Gastrocnemius medialis (tissue), 4 donors: ENCODE results near the gene KBTBD2. TPM values are rescaled to one million over a fixed set of nuclear protein-coding genes. Genes with fewer than 3 reads are reported as not detected.
"Not testable (repeated sequence)": the region's sequence is repeated elsewhere in the genome, so short reads cannot be mapped to it uniquely, and the experiment has no call there.

ENCODE experiments used
- ATAC-seq, 2 donors: fragments of 150-250 bp; one replicate each; pipeline ENCODE4 v1.9.1; 2016
- DNase-seq, 2 donors: peaks; one replicate each; pipeline ENCODE4 v3.0.0-alpha.2; 2019
- H3K27ac ChIP-seq, 4 donors: fragments of 200-600 bp; sonication (generic); 1 replicate in 1 of 4; 2 replicates in 3 of 4; pipeline ENCODE4 v1.5.1; 2016 to 2018; ENCODE audit warnings: mild to moderate bottlenecking in 2 of 4, moderate library complexity in 1 of 4
- H3K27me3 ChIP-seq, 3 donors: fragments of 200-600 bp; sonication (generic) in 2 of 3; 1 replicate in 1 of 3; 2 replicates in 2 of 3; pipeline versions ENCODE4 v1.5.1 to v1.6.0; 2016 to 2019; ENCODE audit warnings: mild to moderate bottlenecking in 1 of 3, moderate library complexity in 1 of 3
- H3K36me3 ChIP-seq, 2 donors: fragments of 200-600 bp; sonication (generic) in 1 of 2; one replicate each; pipeline ENCODE4 v1.5.1; 2017 to 2018
- H3K4me1 ChIP-seq, 2 donors: fragments of 200-600 bp; sonication (generic) in 1 of 2; one replicate each; pipeline ENCODE4 v1.5.1; 2016 to 2017; ENCODE audit warnings: mild to moderate bottlenecking in 2 of 2
- H3K4me3 ChIP-seq, 4 donors: fragments of 200-600 bp; sonication (generic) in 3 of 4; 1 replicate in 1 of 4; 2 replicates in 3 of 4; pipeline ENCODE4 v1.5.1; 2016 to 2019; ENCODE audit warnings: mild to moderate bottlenecking in 2 of 4
- H3K9me3 ChIP-seq, 3 donors: fragments of 200-600 bp; sonication (generic) in 2 of 3; 1 replicate in 1 of 3; 2 replicates in 2 of 3; pipeline ENCODE4 v1.5.1; 2016 to 2019
- POLR2A ChIP-seq, 2 donors: fragments of 450-650 bp; IDR thresholded peaks; one replicate each; pipeline ENCODE4 v1.6.1; 2017; ENCODE audit warnings: antibody characterized with exemption in 2 of 2, mild to moderate bottlenecking in 2 of 2, moderate library complexity in 2 of 2
- in situ Hi-C, 4 donors: fragments of 200-750 bp; cut with MboI; loops; one replicate each; pipeline versions ENCODE4 v1.15.0 to v1.8.0; 2017; ENCODE audit warnings: low sequenced_read_pairs in 4 of 4
- intact Hi-C: fragments of 100-400 bp; cut with DNase I; formaldehyde crosslinking; loops from one replicate; pipeline ENCODE4 v1.15.1; 2023; ENCODE audit warnings: low total_unique reads
- total RNA-seq, 4 donors: library from RNA; depleted of rRNA; stranded (reverse); fragments of >200 nt; gene quantifications; one replicate each; pipeline versions ENCODE4 v1.1.0 to v1.2.3, GENCODE V29; 2016
- TF ChIP-seq, protein P1 (sequence below), 5 experiments: fragments of 450-650 bp in 3 of 5; fragments of 200-600 bp in 2 of 5; sonication (generic) in 2 of 5; IDR thresholded peaks in 4 of 5; conservative IDR thresholded peaks in 1 of 5; 1 replicate in 4 of 5; 2 replicates in 1 of 5; pipeline ENCODE4 v1.5.1; 2016 to 2019; ENCODE audit warnings: antibody characterized with exemption in 5 of 5, mild to moderate bottlenecking in 3 of 5, moderate library complexity in 3 of 5

KBTBD2 gene
- total RNA-seq, 4 donors from 2014 or later = 54.3 to 92.5 (median 64.1) TPM

DNA sequence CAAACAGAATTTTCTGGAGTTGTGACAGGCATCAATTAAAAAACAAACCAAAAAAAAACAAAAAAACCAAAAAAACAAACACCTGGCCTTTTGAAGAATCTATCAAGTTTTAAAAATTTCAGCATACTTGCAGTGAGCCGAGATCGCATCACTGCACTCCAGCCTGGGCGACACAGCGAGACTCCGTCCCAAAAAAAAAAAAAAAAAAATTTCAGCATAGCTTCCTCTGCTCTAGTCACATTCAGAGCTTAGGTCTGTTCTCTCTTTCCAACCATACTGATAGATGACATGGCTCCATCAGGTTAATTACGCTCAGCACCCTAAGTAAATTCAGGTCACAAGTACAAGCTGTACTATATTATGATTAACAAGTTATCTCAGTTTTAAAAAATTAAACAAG lies 3.1 kb downstream of the KBTBD2 start:
- intact Hi-C loops = no loop called here
- DNase-seq (no peak), ATAC-seq (no peak)
- peak overlapping the region; percentile 90 to 99 (median 96) for H3K27ac ChIP-seq
- peak overlapping the region; percentile 1 to 67 (median 63) for H3K4me3 ChIP-seq
- TF ChIP-seq POLR2A (IDR thresholded peaks at IDR 0.05) = no peak
- TF ChIP-seq, protein P1, sequence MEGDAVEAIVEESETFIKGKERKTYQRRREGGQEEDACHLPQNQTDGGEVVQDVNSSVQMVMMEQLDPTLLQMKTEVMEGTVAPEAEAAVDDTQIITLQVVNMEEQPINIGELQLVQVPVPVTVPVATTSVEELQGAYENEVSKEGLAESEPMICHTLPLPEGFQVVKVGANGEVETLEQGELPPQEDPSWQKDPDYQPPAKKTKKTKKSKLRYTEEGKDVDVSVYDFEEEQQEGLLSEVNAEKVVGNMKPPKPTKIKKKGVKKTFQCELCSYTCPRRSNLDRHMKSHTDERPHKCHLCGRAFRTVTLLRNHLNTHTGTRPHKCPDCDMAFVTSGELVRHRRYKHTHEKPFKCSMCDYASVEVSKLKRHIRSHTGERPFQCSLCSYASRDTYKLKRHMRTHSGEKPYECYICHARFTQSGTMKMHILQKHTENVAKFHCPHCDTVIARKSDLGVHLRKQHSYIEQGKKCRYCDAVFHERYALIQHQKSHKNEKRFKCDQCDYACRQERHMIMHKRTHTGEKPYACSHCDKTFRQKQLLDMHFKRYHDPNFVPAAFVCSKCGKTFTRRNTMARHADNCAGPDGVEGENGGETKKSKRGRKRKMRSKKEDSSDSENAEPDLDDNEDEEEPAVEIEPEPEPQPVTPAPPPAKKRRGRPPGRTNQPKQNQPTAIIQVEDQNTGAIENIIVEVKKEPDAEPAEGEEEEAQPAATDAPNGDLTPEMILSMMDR (IDR thresholded peaks at IDR 0.05 in 4 of 5, conservative IDR thresholded peaks at IDR 0.05 in 1 of 5) = no peak
- peaks cover 66 to 69% of the 10 kb centered on the region in 2 donors for H3K4me1 ChIP-seq
- H3K9me3 ChIP-seq = no peaks in the 10 kb centered on the region
- in situ Hi-C loops = no loop called here
- H3K27me3 ChIP-seq = no peaks in the 10 kb centered on the region
- H3K36me3 ChIP-seq = no peaks in the 10 kb centered on the region

DNA sequence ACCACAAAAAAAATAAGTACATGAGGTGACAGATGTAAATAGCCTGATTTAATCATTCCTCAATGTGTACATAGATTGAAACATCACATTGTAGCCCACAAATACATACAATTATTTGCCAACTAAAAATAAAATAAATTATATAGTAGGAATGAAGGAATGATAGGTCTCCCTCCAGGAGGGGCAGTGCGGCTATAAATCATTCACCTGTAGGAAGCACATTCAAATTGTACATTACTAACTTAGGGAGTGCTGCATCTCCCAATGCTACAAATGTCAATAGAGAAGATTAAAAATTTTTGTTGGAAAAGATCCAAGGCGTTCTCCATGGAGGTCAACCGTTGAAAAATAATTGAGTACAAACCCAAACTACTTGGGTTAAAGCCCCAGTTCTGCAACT lies 4.2 kb downstream of the KBTBD2 start:
- in situ Hi-C loops = no loop called here
- Histone ChIP-seq H3K27me3 (no peaks in the 10 kb centered on the region), H3K4me3 (peak overlapping the region in 1 of 4 donors; percentile 1), H3K27ac (peak overlapping the region; percentile 49 to 96 (median 92)), H3K9me3 (no peaks in the 10 kb centered on the region), H3K4me1 (peaks cover 72 to 73% of the 10 kb centered on the region in 2 donors), H3K36me3 (no peaks in the 10 kb centered on the region)
- ATAC-seq (no peak), DNase-seq (no peak)
- intact Hi-C loops = no loop called here
- no peak for TF ChIP-seq POLR2A (IDR thresholded peaks at IDR 0.05)
- TF ChIP-seq, protein P1 (IDR thresholded peaks at IDR 0.05 in 4 of 5, conservative IDR thresholded peaks at IDR 0.05 in 1 of 5) = no peak

- intact Hi-C loops (no loop called here), in situ Hi-C loops (no loop called here)
- Histone ChIP-seq H3K27ac (peak overlapping the region; percentile 78 to 95 (median 85)), H3K4me3 (peak overlapping the region in 2 of 4 donors; percentile 4 to 23), H3K27me3 (no peaks in the 10 kb centered on the region), H3K9me3 (no peaks in the 10 kb centered on the region), H3K36me3 (no peaks in the 10 kb centered on the region), H3K4me1 (peaks cover 95 to 96% of the 10 kb centered on the region in 2 donors)
- DNase-seq (no peak), ATAC-seq (peak; percentile 61)
- TF ChIP-seq, protein P1 (IDR thresholded peaks at IDR 0.05 in 4 of 5, conservative IDR thresholded peaks at IDR 0.05 in 1 of 5) = no peak
- TF ChIP-seq POLR2A (IDR thresholded peaks at IDR 0.05) = no peak
These were observed 10.2 kb downstream of the KBTBD2 start for GRCh38 chr7:32881074-32881982.

- intact Hi-C loops = loop anchor here (5.0 kb wide), 1 partner anchor 163 kb away; no protein-coding TSS in a partner anchor
- Histone ChIP-seq H3K4me1 (peaks cover 94% of the 10 kb centered on the region in 2 donors), H3K27ac (peak overlapping the region; percentile 78 to 95 (median 85)), H3K36me3 (peaks cover 0 to 6% of the 10 kb centered on the region in 2 donors), H3K4me3 (peak overlapping the region; percentile 15 to 34 (median 26)), H3K9me3 (no peaks in the 10 kb centered on the region), H3K27me3 (no peaks in the 10 kb centered on the region)
- TF ChIP-seq POLR2A (IDR thresholded peaks at IDR 0.05) = no peak
- TF ChIP-seq, protein P1 (IDR thresholded peaks at IDR 0.05 in 4 of 5, conservative IDR thresholded peaks at IDR 0.05 in 1 of 5) = no peak
- no peak for DNase-seq
- peak; percentile 43 to 47 for ATAC-seq
- in situ Hi-C loops = no loop called here
These were observed 12.1 kb downstream of the KBTBD2 start for GRCh38 chr7:32879460-32879859.

- H3K4me3 ChIP-seq = peak overlapping the region in 2 of 4 donors; percentile 18 to 34
These were observed 13.5 kb downstream of the KBTBD2 start for GRCh38 chr7:32878023-32878422.

More at GRCh38 chr7:32878023-32878422, 13.5 kb downstream of the KBTBD2 start:
- intact Hi-C loops = loop anchor here (5.0 kb wide), 1 partner anchor 164 kb away; no protein-coding TSS in a partner anchor
- peak in 1 of 2 donors; percentile 50 for DNase-seq
- peak; percentile 13 to 63 for ATAC-seq
- peaks cover 0 to 19% of the 10 kb centered on the region in 2 donors for H3K36me3 ChIP-seq
- in situ Hi-C loops, H3K9me3 ChIP-seq, H3K27me3 ChIP-seq: not testable (repeated sequence)
- peaks cover 81 to 89% of the 10 kb centered on the region in 2 donors for H3K4me1 ChIP-seq
- peak overlapping the region; percentile 78 to 95 (median 85) for H3K27ac ChIP-seq
